H1 (cell line): Measurements from ENCODE around the gene KCNJ12. TPM values are rescaled to one million over a fixed set of nuclear protein-coding genes. Genes with fewer than 3 reads are reported as not detected.
"Not testable (repeated sequence)": the region's sequence is repeated elsewhere in the genome, so short reads cannot be mapped to it uniquely, and the experiment has no call there.

Experiments
- CTCF ChIA-PET: fragments of 300-600 bp; sonication (Branson Sonifier 250); formaldehyde crosslinking; loops from one replicate; lab custom pipeline; 2021; ENCODE audit not compliant: partially characterized antibody; lab: Charles Lee
- POLR2A ChIA-PET: fragments of 300-600 bp; sonication (Branson Sonifier 250); formaldehyde crosslinking; loops from one replicate; lab custom pipeline; 2021; ENCODE audit warnings: inconsistent platforms; ENCODE audit not compliant: partially characterized antibody; lab: Charles Lee
- DNase-seq, 2 experiments: peaks; one replicate each; pipeline versions ENCODE4 v3.0.0 to v3.0.0-alpha.2; 2010 to 2022; ENCODE audit warnings: low spot score in 2 of 2, low read depth in 1 of 2, mixed read lengths in 1 of 2
- FAIRE-seq: peaks from 2 replicates; lab custom pipeline; 2011; peaks lifted over from hg19 to GRCh38; lab: Jason Lieb, UNC
- H2AFZ ChIP-seq: 2 replicates; pipeline ENCODE4 v1.8.1; 2012; ENCODE audit warnings: low read length, inconsistent platforms
- H2AK5ac ChIP-seq: 2 replicates; pipeline ENCODE4 v1.6.1; 2013; ENCODE audit warnings: low read depth, low read length
- H2BK120ac ChIP-seq: replicated peaks from 2 replicates; pipeline ENCODE3; 2013; ENCODE audit warnings: low read depth, low read length, inconsistent platforms
- H2BK12ac ChIP-seq: 2 replicates; pipeline ENCODE4 v1.6.1; 2013; ENCODE audit warnings: low read depth, low read length
- H2BK15ac ChIP-seq: 2 replicates; pipeline ENCODE4 v1.6.1; 2013; ENCODE audit warnings: low read length
- H2BK20ac ChIP-seq: 2 replicates; pipeline ENCODE4 v1.6.1; 2013; ENCODE audit warnings: low read length
- H2BK5ac ChIP-seq: 2 replicates; pipeline ENCODE4 v1.6.1; 2013; ENCODE audit warnings: low read depth, low read length
- H3K14ac ChIP-seq: 2 replicates; pipeline ENCODE4 v1.6.1; 2013; ENCODE audit warnings: inconsistent platforms; ENCODE audit not compliant: insufficient read length
- H3K18ac ChIP-seq: 2 replicates; pipeline ENCODE4 v1.6.1; 2013; ENCODE audit warnings: low read length; ENCODE audit errors: extremely low read depth
- H3K23ac ChIP-seq: 2 replicates; pipeline ENCODE4 v1.6.1; 2013; ENCODE audit warnings: inconsistent platforms; ENCODE audit not compliant: insufficient read length
- H3K23me2 ChIP-seq: 2 replicates; pipeline ENCODE4 v1.6.1; 2013; ENCODE audit warnings: low read depth, low read length
- H3K27ac ChIP-seq: 2 replicates; pipeline ENCODE4 v1.6.1; 2011; ENCODE audit warnings: low read depth, low read length, inconsistent platforms
- H3K27me3 ChIP-seq, 4 experiments: replicated peaks in 1 of 4; 1 replicate in 1 of 4; 2 replicates in 3 of 4; pipeline versions ENCODE4 v1.6.1 to v1.8.1; 2011 to 2013; ENCODE audit warnings: low read length in 3 of 4, mild to moderate bottlenecking in 3 of 4, inconsistent platforms in 2 of 4, mixed read lengths in 2 of 4, moderate library complexity in 1 of 4; ENCODE audit not compliant: control insufficient read depth in 3 of 4, insufficient read depth in 3 of 4; ENCODE audit errors: extremely low read depth in 1 of 4
- H3K36me3 ChIP-seq, 4 experiments: 2 replicates each; pipeline versions ENCODE4 v1.6.1 to v1.8.1; 2011 to 2013; ENCODE audit warnings: mild to moderate bottlenecking in 4 of 4, low read length in 3 of 4, moderate library complexity in 2 of 4, control low read depth in 1 of 4, inconsistent platforms in 1 of 4; ENCODE audit not compliant: insufficient read depth in 4 of 4, control insufficient read depth in 2 of 4
- H3K4ac ChIP-seq: replicated peaks from 2 replicates; pipeline ENCODE3; 2013; ENCODE audit warnings: low read length, low read depth, mixed read lengths, inconsistent platforms; ENCODE audit not compliant: insufficient read length
- H3K4me1 ChIP-seq, 4 experiments: replicated peaks in 1 of 4; 1 replicate in 1 of 4; 2 replicates in 3 of 4; pipeline versions ENCODE4 v1.6.1 to v1.8.1; 2011 to 2013; ENCODE audit warnings: low read length in 3 of 4, inconsistent platforms in 2 of 4, mixed read lengths in 1 of 4; ENCODE audit not compliant: insufficient read depth in 4 of 4, control insufficient read depth in 3 of 4
- H3K4me2 ChIP-seq, 2 experiments: 2 replicates each; pipeline versions ENCODE4 v1.6.1 to v1.8.1; 2011 to 2013; ENCODE audit warnings: low read depth in 2 of 2, low read length in 2 of 2, control low read depth in 1 of 2, inconsistent platforms in 1 of 2, mild to moderate bottlenecking in 1 of 2; ENCODE audit not compliant: insufficient read depth in 1 of 2
- H3K4me3 ChIP-seq, 4 experiments: fragments of 200-600, 300-600 bp in 1 of 4; sonication (generic), shearing (Covaris generic), sonication (Bioruptor Twin) in 1 of 4; 2 replicates each; pipeline versions ENCODE4 v1.5.1 to v1.8.1; 2011 to 2016; ENCODE audit warnings: low read length in 4 of 4, low read depth in 3 of 4, control low read depth in 2 of 4, inconsistent platforms in 2 of 4, mild to moderate bottlenecking in 2 of 4, mixed read lengths in 1 of 4, moderate library complexity in 1 of 4; ENCODE audit not compliant: insufficient read depth in 2 of 4; ENCODE audit errors: extremely low read depth in 1 of 4
- H3K56ac ChIP-seq: replicated peaks from 2 replicates; pipeline ENCODE3; 2013; ENCODE audit warnings: low read depth, mild to moderate bottlenecking, mixed read lengths, low read length, inconsistent platforms; ENCODE audit not compliant: insufficient read length
- H3K79me1 ChIP-seq: 2 replicates; pipeline ENCODE4 v1.6.1; 2013; ENCODE audit warnings: low read depth, low read length, control low read depth
- H3K79me2 ChIP-seq, 2 experiments: 2 replicates each; pipeline versions ENCODE4 v1.6.1 to v1.8.1; 2012 to 2013; ENCODE audit warnings: low read length in 2 of 2, mild to moderate bottlenecking in 2 of 2, inconsistent platforms in 1 of 2; ENCODE audit not compliant: insufficient read depth in 2 of 2, control insufficient read depth in 1 of 2
- H3K9ac ChIP-seq, 4 experiments: replicated peaks in 1 of 4; 1 replicate in 1 of 4; 2 replicates in 3 of 4; pipeline versions ENCODE4 v1.6.1 to v1.8.1; 2011 to 2013; ENCODE audit warnings: low read depth in 3 of 4, low read length in 3 of 4, control low read depth in 2 of 4, mild to moderate bottlenecking in 2 of 4, moderate library complexity in 2 of 4, inconsistent platforms in 1 of 4; ENCODE audit errors: extremely low read depth in 1 of 4
- H3K9me3 ChIP-seq, 2 experiments: 2 replicates each; pipeline versions ENCODE4 v1.6.1 to v1.8.1; 2012 to 2013; ENCODE audit warnings: mild to moderate bottlenecking in 2 of 2, moderate library complexity in 2 of 2, control low read depth in 1 of 2, inconsistent platforms in 1 of 2, low read depth in 1 of 2, low read length in 1 of 2, mixed read lengths in 1 of 2; ENCODE audit not compliant: insufficient read depth in 2 of 2
- H4K20me1 ChIP-seq, 2 experiments: replicated peaks in 1 of 2; 2 replicates each; pipeline versions ENCODE3 to v1.8.1; 2011 to 2013; ENCODE audit warnings: inconsistent platforms in 2 of 2, low read length in 2 of 2, mild to moderate bottlenecking in 1 of 2; ENCODE audit not compliant: insufficient read depth in 2 of 2, control insufficient read depth in 1 of 2
- H4K5ac ChIP-seq: 2 replicates; pipeline ENCODE4 v1.6.1; 2013; ENCODE audit warnings: low read length, low read depth, mixed read lengths, inconsistent platforms; ENCODE audit not compliant: insufficient read length
- H4K8ac ChIP-seq: 2 replicates; pipeline ENCODE4 v1.8.0; 2013; ENCODE audit warnings: mild to moderate bottlenecking, moderate library complexity, low read length, inconsistent platforms; ENCODE audit not compliant: insufficient read depth; ENCODE audit errors: extremely low read depth
- H4K91ac ChIP-seq: replicated peaks from 2 replicates; pipeline ENCODE3; 2013; ENCODE audit warnings: low read length, mixed read lengths, inconsistent platforms; ENCODE audit not compliant: insufficient read length
- WGBS, 2 experiments: shearing (Covaris generic) in 1 of 2; methylation state at CpG; one replicate each; pipeline versions ENCODE4 v1.1.6 to v1.1.7; 2013 to 2015; ENCODE audit warnings: low lambda C conversion rate in 2 of 2, mixed read lengths in 2 of 2, inconsistent platforms in 1 of 2, low coverage in 1 of 2, missing lambda C conversion rate in 1 of 2; ENCODE audit not compliant: insufficient replicate concordance in 2 of 2, insufficient coverage in 1 of 2, insufficient read length in 1 of 2; ENCODE audit errors: extremely low coverage in 1 of 2, missing lambda C conversion rate in 1 of 2; 5-methylcytosine and 5-hydroxymethylcytosine counted together
- polyA plus RNA-seq, 7 experiments: library from polyadenylated mRNA; depleted of rRNA in 3 of 7; stranded (reverse) in 5 of 7; unstranded in 2 of 7; fragments of >200 nt in 5 of 7; fragments of 200-250 nt in 2 of 7; gene quantifications; 1 replicate in 5 of 7; 2 replicates in 1 of 7; 4 replicates in 1 of 7; pipeline versions ENCODE4 v1.2.1 to v1.2.3, GENCODE V29; 2011 to 2013; ENCODE audit warnings: missing spikeins in 2 of 7, mixed read lengths in 2 of 7
- total RNA-seq: library from RNA; stranded (reverse); fragmentation: NEBNext Ultra II Directional; extraction: Animal tissue kit (Norgen Biotek cat#: 25700); gene quantifications from 2 replicates; pipeline ENCODE4 v1.2.1, GENCODE V29; 2021

KCNJ12 gene
- total and polyA plus RNA-seq, 2 of the 8 experiments (the other 6 are each of a cell fraction or from before 2014, with no cell fraction given): 1.2 to 1.5 TPM

- H3K4ac ChIP-seq, H2BK12ac ChIP-seq, H3K27ac ChIP-seq, H3K23ac ChIP-seq, H3K36me3 ChIP-seq, H3K23me2 ChIP-seq, H2AFZ ChIP-seq, H3K4me1 ChIP-seq, H2BK5ac ChIP-seq, H3K9ac ChIP-seq, H3K79me1 ChIP-seq, FAIRE-seq, H2BK20ac ChIP-seq, H2AK5ac ChIP-seq, H4K5ac ChIP-seq, H3K4me2 ChIP-seq, H3K18ac ChIP-seq, H4K8ac ChIP-seq, H2BK15ac ChIP-seq, H3K4me3 ChIP-seq, H4K20me1 ChIP-seq, H3K56ac ChIP-seq, H4K91ac ChIP-seq, H3K27me3 ChIP-seq, H3K79me2 ChIP-seq, POLR2A ChIA-PET, H3K14ac ChIP-seq, H2BK120ac ChIP-seq: not testable (repeated sequence)
- H3K9me3 ChIP-seq: peaks cover 5 to 11% of the 10 kb centered on the region in 2 experiments; a peak in 1 of 4 replicates
- CTCF ChIA-PET: interaction anchor here (0.6 kb wide), 1 partner anchor 38 kb away, joined by 3 read pairs; no protein-coding TSS in a partner anchor
- DNase-seq: peak in 1 of 2 experiments; percentile 22
- 87% methylated on average over 3 of the region's 4 CpGs; no CpG with 5 or more reads in 1 of the 2 experiments for WGBS, 2 experiments
Observed at GRCh38 chr17:21341279-21341678, 34.9 kb upstream of the KCNJ12 start.

GRCh38 chr17:21341925-21342540 lies 34.1 kb upstream of the KCNJ12 start:
- POLR2A ChIA-PET, H4K20me1 ChIP-seq, H4K91ac ChIP-seq, H3K18ac ChIP-seq, H3K4me1 ChIP-seq, H2BK5ac ChIP-seq, H4K8ac ChIP-seq, FAIRE-seq, H3K9ac ChIP-seq, H3K56ac ChIP-seq, H3K27ac ChIP-seq, H3K79me2 ChIP-seq, H3K14ac ChIP-seq, H3K36me3 ChIP-seq, H3K4me3 ChIP-seq, H3K4ac ChIP-seq, H4K5ac ChIP-seq, H2AK5ac ChIP-seq, H3K79me1 ChIP-seq, DNase-seq, H3K23me2 ChIP-seq, H2BK120ac ChIP-seq, H3K27me3 ChIP-seq, H3K23ac ChIP-seq, H2AFZ ChIP-seq, H3K4me2 ChIP-seq, CTCF ChIA-PET, H2BK12ac ChIP-seq, H2BK20ac ChIP-seq, H2BK15ac ChIP-seq: not testable (repeated sequence)
- peaks cover under 1 to 11% of the 10 kb centered on the region in 2 experiments; a peak in 1 of 4 replicates for H3K9me3 ChIP-seq
- whole genome bisulfite sequencing, 2 experiments: 85% methylated on average over 8 of the region's 8 CpGs; no CpG with 5 or more reads in 1 of the 2 experiments
